Measurements from ENCODE around the gene TMPO. TPM values are rescaled to one million over a fixed set of nuclear protein-coding genes. Genes with fewer than 3 reads are reported as not detected.
A peak's percentile ranks its signal among the peaks of the same experiment; 100 is the strongest.

Gene TMPO
- total and polyA plus RNA-seq, 10 of the 15 experiments (the other 5 are each of a cell fraction or from before 2014, with no cell fraction given) = 79.8 to 246 (median 179) TPM

DNA sequence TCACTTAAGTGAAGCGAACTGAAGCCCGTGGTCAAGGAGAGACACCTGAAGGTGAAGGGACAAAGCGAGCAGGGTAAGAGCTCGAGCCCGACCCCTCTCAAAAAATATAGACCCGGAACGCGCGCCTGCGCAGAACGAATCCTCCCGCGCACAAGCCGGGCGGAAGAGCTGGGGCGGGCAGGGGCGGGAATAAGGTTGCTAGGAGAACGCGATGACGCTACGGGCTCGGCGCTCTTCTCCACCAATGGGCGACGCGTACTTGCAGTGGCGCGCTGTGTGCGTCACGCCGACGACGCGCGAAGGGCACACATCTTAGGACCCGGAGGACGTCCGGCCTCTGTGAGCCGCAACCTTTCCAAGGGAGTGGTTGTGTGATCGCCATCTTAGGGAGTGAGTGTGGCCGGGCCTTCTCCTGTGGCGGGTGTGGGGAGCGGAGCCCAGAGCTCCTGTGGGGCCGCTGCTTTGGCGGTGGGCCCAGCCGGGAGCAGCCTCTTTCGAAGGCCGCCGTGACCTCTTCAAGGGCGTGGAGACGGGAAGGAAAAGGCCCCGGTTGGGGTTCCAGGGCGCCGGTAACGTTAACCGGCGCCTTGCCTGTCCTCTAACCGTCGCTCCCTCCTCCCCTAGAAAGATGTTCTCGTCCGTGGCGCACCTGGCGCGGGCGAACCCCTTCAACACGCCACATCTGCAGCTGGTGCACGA is 78.1 kb downstream of the TMPO start, which contains the start of gene SLC25A3 (continued):
- TF ChIP-seq NFXL1 (IDR thresholded peaks at IDR 0.05; ENCODE audit: borderline replicate concordance) = no peak
- TF ChIP-seq PML (IDR thresholded peaks at IDR 0.05; ENCODE audit: low read length) = peak; percentile 93
- no peak for TF ChIP-seq TBL1XR1 (IDR thresholded peaks at IDR 0.05; ENCODE audit: low read depth, low read length)
- peak; percentile 91 for TF ChIP-seq CHD2 (IDR thresholded peaks at IDR 0.05; ENCODE audit: borderline replicate concordance, low read depth, low read length)
- no peak for TF ChIP-seq WRNIP1 (IDR thresholded peaks at IDR 0.05; ENCODE audit: borderline replicate concordance, low read depth, low read length)
- TF ChIP-seq NR2C2 (IDR thresholded peaks at IDR 0.05; ENCODE audit: borderline replicate concordance, control insufficient read depth, insufficient read length, low read depth) = no peak
- peak; percentile 19 to 39; a peak in 2 of 3 replicates for TF ChIP-seq EGR1 (IDR thresholded peaks at IDR 0.05; ENCODE audit: borderline replicate concordance in 1 of 2, low read depth in 2 of 2, low read length in 2 of 2)
- TF ChIP-seq ETV6 (conservative IDR thresholded peaks at IDR 0.05 in 1 of 2, IDR thresholded peaks at IDR 0.05 in 1 of 2; ENCODE audit: borderline replicate concordance in 1 of 2, low read depth in 1 of 2) = no peak
- peak; percentile 68 for TF ChIP-seq SMAD1 (IDR thresholded peaks at IDR 0.05; ENCODE audit: low read depth, partially characterized antibody)
- 0 out of 4 replicates have a peak, but pooled peaks have one; percentile 10 to 57 for TF ChIP-seq SRF (IDR thresholded peaks at IDR 0.05; ENCODE audit: low read depth in 2 of 2, low read length in 2 of 2)
- TF ChIP-seq CEBPB (IDR thresholded peaks at IDR 0.05; ENCODE audit: borderline replicate concordance in 1 of 2, low read depth in 2 of 2, low read length in 2 of 2) = no peak
- peak; percentile 74 for TF ChIP-seq KLF5 (IDR thresholded peaks at IDR 0.05; ENCODE audit: partially characterized antibody)
- TF ChIP-seq NFYA (IDR thresholded peaks at IDR 0.05; ENCODE audit: borderline replicate concordance, low read depth, low read length) = no peak
- TF ChIP-seq ZNF384 (IDR thresholded peaks at IDR 0.05; ENCODE audit: borderline replicate concordance, low read depth, low read length) = no peak
- TF ChIP-seq, protein P1, sequence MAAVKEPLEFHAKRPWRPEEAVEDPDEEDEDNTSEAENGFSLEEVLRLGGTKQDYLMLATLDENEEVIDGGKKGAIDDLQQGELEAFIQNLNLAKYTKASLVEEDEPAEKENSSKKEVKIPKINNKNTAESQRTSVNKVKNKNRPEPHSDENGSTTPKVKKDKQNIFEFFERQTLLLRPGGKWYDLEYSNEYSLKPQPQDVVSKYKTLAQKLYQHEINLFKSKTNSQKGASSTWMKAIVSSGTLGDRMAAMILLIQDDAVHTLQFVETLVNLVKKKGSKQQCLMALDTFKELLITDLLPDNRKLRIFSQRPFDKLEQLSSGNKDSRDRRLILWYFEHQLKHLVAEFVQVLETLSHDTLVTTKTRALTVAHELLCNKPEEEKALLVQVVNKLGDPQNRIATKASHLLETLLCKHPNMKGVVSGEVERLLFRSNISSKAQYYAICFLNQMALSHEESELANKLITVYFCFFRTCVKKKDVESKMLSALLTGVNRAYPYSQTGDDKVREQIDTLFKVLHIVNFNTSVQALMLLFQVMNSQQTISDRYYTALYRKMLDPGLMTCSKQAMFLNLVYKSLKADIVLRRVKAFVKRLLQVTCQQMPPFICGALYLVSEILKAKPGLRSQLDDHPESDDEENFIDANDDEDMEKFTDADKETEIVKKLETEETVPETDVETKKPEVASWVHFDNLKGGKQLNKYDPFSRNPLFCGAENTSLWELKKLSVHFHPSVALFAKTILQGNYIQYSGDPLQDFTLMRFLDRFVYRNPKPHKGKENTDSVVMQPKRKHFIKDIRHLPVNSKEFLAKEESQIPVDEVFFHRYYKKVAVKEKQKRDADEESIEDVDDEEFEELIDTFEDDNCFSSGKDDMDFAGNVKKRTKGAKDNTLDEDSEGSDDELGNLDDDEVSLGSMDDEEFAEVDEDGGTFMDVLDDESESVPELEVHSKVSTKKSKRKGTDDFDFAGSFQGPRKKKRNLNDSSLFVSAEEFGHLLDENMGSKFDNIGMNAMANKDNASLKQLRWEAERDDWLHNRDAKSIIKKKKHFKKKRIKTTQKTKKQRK (IDR thresholded peaks at IDR 0.05; ENCODE audit: low read depth, low read length) = no peak
- TF ChIP-seq POLR2A (IDR thresholded peaks at IDR 0.05; ENCODE audit: low read depth, low read length) = peak; percentile 99
- TF ChIP-seq, protein P2, sequence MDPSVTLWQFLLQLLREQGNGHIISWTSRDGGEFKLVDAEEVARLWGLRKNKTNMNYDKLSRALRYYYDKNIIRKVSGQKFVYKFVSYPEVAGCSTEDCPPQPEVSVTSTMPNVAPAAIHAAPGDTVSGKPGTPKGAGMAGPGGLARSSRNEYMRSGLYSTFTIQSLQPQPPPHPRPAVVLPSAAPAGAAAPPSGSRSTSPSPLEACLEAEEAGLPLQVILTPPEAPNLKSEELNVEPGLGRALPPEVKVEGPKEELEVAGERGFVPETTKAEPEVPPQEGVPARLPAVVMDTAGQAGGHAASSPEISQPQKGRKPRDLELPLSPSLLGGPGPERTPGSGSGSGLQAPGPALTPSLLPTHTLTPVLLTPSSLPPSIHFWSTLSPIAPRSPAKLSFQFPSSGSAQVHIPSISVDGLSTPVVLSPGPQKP (IDR thresholded peaks at IDR 0.05; ENCODE audit: low read depth, low read length) = no peak
- peak; percentile 96 for TF ChIP-seq POLR2AphosphoS2 (IDR thresholded peaks at IDR 0.05; ENCODE audit: low read depth, low read length)
- TF ChIP-seq, protein P3, sequence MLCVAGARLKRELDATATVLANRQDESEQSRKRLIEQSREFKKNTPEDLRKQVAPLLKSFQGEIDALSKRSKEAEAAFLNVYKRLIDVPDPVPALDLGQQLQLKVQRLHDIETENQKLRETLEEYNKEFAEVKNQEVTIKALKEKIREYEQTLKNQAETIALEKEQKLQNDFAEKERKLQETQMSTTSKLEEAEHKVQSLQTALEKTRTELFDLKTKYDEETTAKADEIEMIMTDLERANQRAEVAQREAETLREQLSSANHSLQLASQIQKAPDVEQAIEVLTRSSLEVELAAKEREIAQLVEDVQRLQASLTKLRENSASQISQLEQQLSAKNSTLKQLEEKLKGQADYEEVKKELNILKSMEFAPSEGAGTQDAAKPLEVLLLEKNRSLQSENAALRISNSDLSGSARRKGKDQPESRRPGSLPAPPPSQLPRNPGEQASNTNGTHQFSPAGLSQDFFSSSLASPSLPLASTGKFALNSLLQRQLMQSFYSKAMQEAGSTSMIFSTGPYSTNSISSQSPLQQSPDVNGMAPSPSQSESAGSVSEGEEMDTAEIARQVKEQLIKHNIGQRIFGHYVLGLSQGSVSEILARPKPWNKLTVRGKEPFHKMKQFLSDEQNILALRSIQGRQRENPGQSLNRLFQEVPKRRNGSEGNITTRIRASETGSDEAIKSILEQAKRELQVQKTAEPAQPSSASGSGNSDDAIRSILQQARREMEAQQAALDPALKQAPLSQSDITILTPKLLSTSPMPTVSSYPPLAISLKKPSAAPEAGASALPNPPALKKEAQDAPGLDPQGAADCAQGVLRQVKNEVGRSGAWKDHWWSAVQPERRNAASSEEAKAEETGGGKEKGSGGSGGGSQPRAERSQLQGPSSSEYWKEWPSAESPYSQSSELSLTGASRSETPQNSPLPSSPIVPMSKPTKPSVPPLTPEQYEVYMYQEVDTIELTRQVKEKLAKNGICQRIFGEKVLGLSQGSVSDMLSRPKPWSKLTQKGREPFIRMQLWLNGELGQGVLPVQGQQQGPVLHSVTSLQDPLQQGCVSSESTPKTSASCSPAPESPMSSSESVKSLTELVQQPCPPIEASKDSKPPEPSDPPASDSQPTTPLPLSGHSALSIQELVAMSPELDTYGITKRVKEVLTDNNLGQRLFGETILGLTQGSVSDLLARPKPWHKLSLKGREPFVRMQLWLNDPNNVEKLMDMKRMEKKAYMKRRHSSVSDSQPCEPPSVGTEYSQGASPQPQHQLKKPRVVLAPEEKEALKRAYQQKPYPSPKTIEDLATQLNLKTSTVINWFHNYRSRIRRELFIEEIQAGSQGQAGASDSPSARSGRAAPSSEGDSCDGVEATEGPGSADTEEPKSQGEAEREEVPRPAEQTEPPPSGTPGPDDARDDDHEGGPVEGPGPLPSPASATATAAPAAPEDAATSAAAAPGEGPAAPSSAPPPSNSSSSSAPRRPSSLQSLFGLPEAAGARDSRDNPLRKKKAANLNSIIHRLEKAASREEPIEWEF (IDR thresholded peaks at IDR 0.05; ENCODE audit: insufficient replicate concordance, low read depth, low read length) = no peak
- TF ChIP-seq ASH2L (IDR thresholded peaks at IDR 0.05; ENCODE audit: borderline replicate concordance, low read depth) = 0 out of 2 replicates have a peak, but pooled peaks have one; percentile 34

All from GM12878 (cell line).